Fibroblast of villous mesenchyme (primary cell): ENCODE data around the gene ARHGAP8. TPM values are rescaled to one million over a fixed set of nuclear protein-coding genes. Genes with fewer than 3 reads are reported as not detected.

Source experiments
- DNase-seq: peaks from one replicate; pipeline ENCODE4 v3.0.0-alpha.2; 2010; ENCODE audit warnings: low read depth
- H3K4me3 ChIP-seq: 2 replicates; pipeline ENCODE4 v1.5.1; 2011; ENCODE audit warnings: low read depth, mild to moderate bottlenecking, low read length
- total RNA-seq: library from RNA; depleted of rRNA; stranded (reverse); fragments of >200 nt; gene quantifications from 2 replicates; pipeline ENCODE4 v1.2.3, GENCODE V29; 2012
- TF ChIP-seq, protein P1 (sequence below): IDR thresholded peaks from 2 replicates; pipeline ENCODE4 v1.5.1; 2012; ENCODE audit warnings: low read depth, mild to moderate bottlenecking, low read length; ENCODE audit not compliant: insufficient read depth

ARHGAP8 gene
- total RNA-seq, 1 donor, result under 0.01 TPM

DNA sequence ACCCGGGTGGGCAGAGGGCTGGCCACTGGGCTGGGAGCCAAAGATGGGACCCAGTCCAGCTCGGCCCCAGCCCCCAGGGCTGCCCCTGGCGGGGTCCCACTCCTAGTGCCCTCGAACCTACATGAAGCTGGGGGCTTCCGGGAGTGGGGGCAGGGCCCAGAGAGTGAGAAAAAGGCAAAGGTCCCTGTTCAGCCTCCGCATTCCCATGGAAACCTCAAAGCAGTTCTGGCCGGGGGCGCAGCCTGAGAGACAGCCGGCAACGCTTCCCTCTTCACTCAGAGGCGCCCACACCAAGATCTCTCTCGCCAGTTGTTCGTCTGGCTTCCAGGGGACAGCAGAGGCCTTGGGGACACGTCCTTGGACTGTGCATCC is 22.4 kb upstream of the ARHGAP8 start:
- H3K4me3 ChIP-seq, result no peak overlapping the region
- TF ChIP-seq, protein P1, sequence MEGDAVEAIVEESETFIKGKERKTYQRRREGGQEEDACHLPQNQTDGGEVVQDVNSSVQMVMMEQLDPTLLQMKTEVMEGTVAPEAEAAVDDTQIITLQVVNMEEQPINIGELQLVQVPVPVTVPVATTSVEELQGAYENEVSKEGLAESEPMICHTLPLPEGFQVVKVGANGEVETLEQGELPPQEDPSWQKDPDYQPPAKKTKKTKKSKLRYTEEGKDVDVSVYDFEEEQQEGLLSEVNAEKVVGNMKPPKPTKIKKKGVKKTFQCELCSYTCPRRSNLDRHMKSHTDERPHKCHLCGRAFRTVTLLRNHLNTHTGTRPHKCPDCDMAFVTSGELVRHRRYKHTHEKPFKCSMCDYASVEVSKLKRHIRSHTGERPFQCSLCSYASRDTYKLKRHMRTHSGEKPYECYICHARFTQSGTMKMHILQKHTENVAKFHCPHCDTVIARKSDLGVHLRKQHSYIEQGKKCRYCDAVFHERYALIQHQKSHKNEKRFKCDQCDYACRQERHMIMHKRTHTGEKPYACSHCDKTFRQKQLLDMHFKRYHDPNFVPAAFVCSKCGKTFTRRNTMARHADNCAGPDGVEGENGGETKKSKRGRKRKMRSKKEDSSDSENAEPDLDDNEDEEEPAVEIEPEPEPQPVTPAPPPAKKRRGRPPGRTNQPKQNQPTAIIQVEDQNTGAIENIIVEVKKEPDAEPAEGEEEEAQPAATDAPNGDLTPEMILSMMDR, result no peak
- DNase-seq, result no peak

DNA sequence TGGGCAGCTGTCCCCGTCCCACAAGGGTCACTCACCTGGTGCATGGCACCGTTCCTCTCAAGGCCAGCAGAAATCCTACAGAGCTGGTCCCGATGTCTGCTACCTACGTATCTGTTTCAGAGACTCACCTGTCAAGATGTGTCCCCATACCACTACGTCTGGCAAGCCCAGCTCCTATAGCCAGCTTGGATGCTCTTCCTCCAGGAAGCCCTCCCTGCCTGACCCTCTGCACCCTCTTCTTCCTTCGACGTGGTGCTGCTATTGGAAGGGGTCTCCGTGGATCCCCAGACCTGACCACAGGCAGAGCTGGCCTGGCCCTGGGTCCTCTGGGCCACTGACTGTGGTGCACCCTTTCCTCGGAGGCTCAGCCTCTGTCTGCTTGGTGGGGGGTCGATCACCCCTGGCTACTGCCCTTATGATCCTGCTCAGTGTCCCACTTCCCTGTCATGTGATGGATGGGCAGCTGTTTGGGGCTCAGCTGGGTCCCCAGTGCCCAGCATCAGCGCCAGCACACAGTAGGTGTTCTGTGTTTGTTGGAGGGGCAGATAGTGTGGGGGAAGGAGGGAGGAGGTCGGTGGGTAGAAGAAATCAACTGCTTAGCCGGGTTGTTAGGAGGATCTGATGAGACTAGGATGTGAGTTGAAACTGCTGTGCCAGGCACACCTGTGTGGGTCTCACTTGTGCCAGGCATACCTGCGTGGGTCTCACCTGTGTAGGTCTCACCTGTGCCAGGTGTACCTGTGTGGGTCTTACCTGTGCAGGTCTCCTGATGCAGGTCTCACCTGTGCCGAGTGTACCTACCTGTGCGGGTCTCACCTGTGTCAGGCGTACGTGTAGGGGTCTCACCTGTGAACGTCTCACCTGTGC is 21.7 kb upstream of the ARHGAP8 start:
- H3K4me3 ChIP-seq, result no peak overlapping the region
- no peak for DNase-seq
- TF ChIP-seq, protein P1, result no peak

DNA sequence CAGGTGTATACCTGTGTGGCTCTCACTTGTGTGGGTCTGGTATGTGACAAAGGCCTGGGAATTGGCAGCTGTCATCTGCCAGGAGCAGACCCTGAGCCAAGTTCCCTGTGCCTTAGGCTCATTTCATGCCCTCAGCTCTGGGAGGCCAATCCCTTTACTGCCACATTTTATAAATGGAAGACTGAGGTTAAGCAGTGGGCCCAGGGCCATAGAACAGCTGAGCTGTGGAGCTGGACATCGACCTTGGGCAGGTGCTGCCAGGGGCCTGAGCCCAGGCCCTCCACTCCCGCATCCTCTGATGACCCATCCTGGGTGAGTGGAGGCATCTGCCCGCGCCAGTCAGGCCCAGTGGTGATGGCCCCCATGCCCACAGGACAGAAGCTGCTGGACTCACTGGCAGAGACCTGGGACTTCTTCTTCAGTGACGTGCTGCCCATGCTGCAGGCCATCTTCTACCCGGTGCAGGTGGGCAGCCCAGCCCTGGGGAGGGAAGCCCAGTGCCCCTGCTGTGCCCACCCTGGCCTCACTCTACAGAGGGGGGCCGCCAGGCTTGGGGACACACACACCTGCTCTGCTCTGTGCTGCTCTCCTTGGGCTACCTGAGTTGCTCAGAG is 20.9 kb upstream of the ARHGAP8 start:
- DNase-seq, result no peak
- no peak overlapping the region for H3K4me3 ChIP-seq
- TF ChIP-seq, protein P1, result no peak

DNA sequence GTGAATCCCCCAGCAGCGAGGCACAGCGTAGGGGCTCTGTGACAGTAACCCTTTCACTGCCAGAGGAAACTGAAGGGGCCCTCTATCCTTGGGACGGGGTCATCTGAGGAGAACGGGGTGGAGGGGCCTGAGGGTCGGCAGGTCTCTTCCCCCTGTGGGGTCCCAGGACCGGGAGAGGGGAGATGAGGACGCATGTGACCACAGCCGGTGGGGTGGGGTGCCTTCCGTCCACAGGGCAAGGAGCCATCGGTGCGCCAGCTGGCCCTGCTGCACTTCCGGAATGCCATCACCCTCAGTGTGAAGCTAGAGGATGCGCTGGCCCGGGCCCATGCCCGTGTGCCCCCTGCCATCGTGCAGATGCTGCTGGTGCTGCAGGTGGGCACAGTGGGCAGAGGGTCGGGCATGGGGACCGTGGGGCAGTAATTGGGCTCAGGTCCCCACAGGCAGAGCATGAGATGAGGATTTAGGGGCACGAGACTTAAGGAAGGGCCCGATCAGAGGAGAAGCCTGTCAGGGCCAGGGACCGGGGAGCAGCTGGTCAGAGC is 20.3 kb upstream of the ARHGAP8 start:
- H3K4me3 ChIP-seq, result no peak overlapping the region
- DNase-seq, result no peak
- TF ChIP-seq, protein P1, result no peak

DNA sequence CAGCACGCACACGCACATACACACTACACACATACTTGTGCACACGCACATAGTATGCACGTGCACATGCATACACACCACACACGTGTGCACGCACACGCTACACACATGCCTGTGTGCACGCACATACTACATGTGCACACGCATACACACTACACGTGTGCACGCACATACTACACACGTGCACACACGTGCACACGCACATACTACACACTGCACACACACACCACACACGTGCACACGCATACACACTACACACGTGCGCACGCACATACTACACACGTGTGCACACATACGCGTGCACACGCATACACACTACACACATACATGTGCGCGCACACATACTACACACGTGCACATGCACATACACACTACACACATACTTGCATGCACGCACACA is 19.7 kb upstream of the ARHGAP8 start:
- DNase-seq, result no peak
- H3K4me3 ChIP-seq, result no peak overlapping the region
- TF ChIP-seq, protein P1, result no peak

DNA sequence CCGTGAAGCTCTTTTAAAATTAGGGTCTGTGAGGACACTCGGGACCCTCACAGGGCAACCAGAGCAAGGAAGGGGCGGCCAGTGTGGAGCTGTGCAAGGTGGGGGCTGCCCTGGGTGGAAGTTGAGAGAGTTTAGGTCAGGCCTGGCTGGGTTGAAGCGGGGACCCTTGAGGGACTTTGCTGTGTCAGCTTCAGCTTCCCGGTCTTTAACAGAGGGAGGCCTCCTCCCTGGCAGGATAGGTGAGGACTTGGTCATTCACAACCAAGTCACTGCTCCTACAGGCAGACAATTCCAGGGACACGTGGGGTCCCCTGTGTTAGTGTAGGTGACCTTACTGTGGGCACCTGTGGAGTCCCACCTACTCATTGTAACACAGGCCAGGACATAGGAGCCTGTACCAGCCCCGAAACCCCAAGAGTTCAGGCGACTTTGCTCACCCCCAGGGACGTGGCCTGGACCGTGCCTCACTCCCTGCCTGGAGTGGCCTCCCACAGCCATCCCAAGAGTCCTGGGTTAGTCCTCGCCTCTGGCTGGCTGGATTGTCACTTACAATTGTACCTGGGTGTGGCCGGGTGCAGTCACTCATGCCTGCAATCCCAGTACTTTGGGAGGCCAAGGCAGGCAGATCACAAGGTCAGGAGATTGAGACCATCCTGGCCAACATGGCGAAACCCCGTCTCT is 18.8 kb upstream of the ARHGAP8 start:
- TF ChIP-seq, protein P1, result no peak
- no peak for DNase-seq
- H3K4me3 ChIP-seq, result no peak overlapping the region
